Gastroesophageal sphincter (tissue), 3 donors: ENCODE data around the gene SOWAHC.

Experiments used
- CTCF ChIP-seq, 4 experiments: fragments of 200-600 bp in 2 of 4; fragments of 450-650 bp in 2 of 4; sonication (generic) in 1 of 4; IDR thresholded peaks; one replicate each; pipeline ENCODE4 v1.5.1; 2017 to 2019; ENCODE audit warnings: antibody characterized with exemption in 4 of 4, mild to moderate bottlenecking in 2 of 4, moderate library complexity in 2 of 4
- EP300 ChIP-seq: sonication (generic); formaldehyde crosslinking; IDR thresholded peaks from one replicate; pipeline ENCODE4 v1.6.1; 2017; ENCODE audit warnings: antibody characterized with exemption, mild to moderate bottlenecking
- POLR2A ChIP-seq, 2 donors: fragments of 450-650 bp; IDR thresholded peaks; one replicate each; pipeline ENCODE4 v1.6.1; 2017; ENCODE audit warnings: antibody characterized with exemption in 2 of 2, mild to moderate bottlenecking in 2 of 2, moderate library complexity in 1 of 2
- POLR2AphosphoS5 ChIP-seq: sonication (generic); formaldehyde crosslinking; IDR thresholded peaks from one replicate; pipeline ENCODE4 v1.6.1; 2017; ENCODE audit warnings: antibody characterized with exemption

- TF ChIP-seq EP300, result no peak
- no peak for TF ChIP-seq POLR2AphosphoS5
- TF ChIP-seq CTCF (IDR thresholded peaks at IDR 0.05), result no peak
- TF ChIP-seq POLR2A (IDR thresholded peaks at IDR 0.05), result no peak
Measured at GRCh38 chr2:109592905-109593304, 21.3 kb upstream of the SOWAHC start.
